HG03439 (cell line): Measurements from ENCODE around the gene SLC2A13.
"Not testable (repeated sequence)": the region's sequence is repeated elsewhere in the genome, so short reads cannot be mapped to it uniquely, and the experiment has no call there.

Experiments
- ATAC-seq: cut with Tn5 transposase; IDR thresholded peaks from one replicate; pipeline ENCODE4 v1.9.1; 2021; ENCODE audit warnings: mild to moderate bottlenecking, moderate library complexity; ENCODE audit not compliant: unreplicated experiment

SLC2A13 gene

GRCh38 chr12:39830171-39830570, 275.7 kb downstream of the SLC2A13 start:
- no peak for ATAC-seq

- no peak for ATAC-seq
These were observed 281.2 kb downstream of the SLC2A13 start for GRCh38 chr12:39824505-39825212.

GRCh38 chr12:39816671-39817185, 289.2 kb downstream of the SLC2A13 start:
- no peak for ATAC-seq

- ATAC-seq = no peak
These were observed 290.1 kb downstream of the SLC2A13 start for GRCh38 chr12:39815746-39816145.

- no peak for ATAC-seq
These were observed 291.3 kb downstream of the SLC2A13 start for GRCh38 chr12:39814626-39815025.

- ATAC-seq = no peak
These were observed 292.1 kb downstream of the SLC2A13 start for GRCh38 chr12:39813776-39814175.

- ATAC-seq = not testable (repeated sequence)
These were observed 293.4 kb downstream of the SLC2A13 start for GRCh38 chr12:39812456-39812855.

- ATAC-seq = no peak
These were observed 298.8 kb downstream of the SLC2A13 start for GRCh38 chr12:39807043-39807442.

GRCh38 chr12:39805651-39806050, 300.2 kb downstream of the SLC2A13 start:
- no peak for ATAC-seq

GRCh38 chr12:39804898-39805297, 301.0 kb downstream of the SLC2A13 start:
- ATAC-seq = no peak

- no peak for ATAC-seq
These were observed 301.4 kb downstream of the SLC2A13 start for GRCh38 chr12:39804479-39804878.

GRCh38 chr12:39803151-39803550, 302.7 kb downstream of the SLC2A13 start:
- no peak for ATAC-seq

GRCh38 chr12:39798977-39799376, 306.9 kb downstream of the SLC2A13 start:
- no peak for ATAC-seq

GRCh38 chr12:39798429-39798828, 307.5 kb downstream of the SLC2A13 start:
- ATAC-seq = no peak

- ATAC-seq = no peak
These were observed 310.4 kb downstream of the SLC2A13 start for GRCh38 chr12:39795481-39795880.

GRCh38 chr12:39792938-39793337, 312.9 kb downstream of the SLC2A13 start:
- ATAC-seq = no peak

GRCh38 chr12:39788239-39788638, 317.6 kb downstream of the SLC2A13 start:
- ATAC-seq = no peak

GRCh38 chr12:39785814-39786213, 320.1 kb downstream of the SLC2A13 start:
- ATAC-seq = not testable (repeated sequence)

- ATAC-seq = no peak
These were observed 323.8 kb downstream of the SLC2A13 start for GRCh38 chr12:39782026-39782545.

GRCh38 chr12:39780913-39781446, 324.9 kb downstream of the SLC2A13 start:
- ATAC-seq = no peak

GRCh38 chr12:39780411-39780912, 325.4 kb downstream of the SLC2A13 start:
- no peak for ATAC-seq

- no peak for ATAC-seq
These were observed 326.0 kb downstream of the SLC2A13 start for GRCh38 chr12:39779768-39780340.
